Activated CD4-positive, alpha-beta T cell treated with anti-CD3 and anti-CD28 coated beads, Interleukin-2, amount 50 U/mL, for 48 hours (primary cell): ENCODE data around the gene TNPO2.

Source experiments
- DNase-seq, 2 experiments: peaks; one replicate each; pipeline ENCODE4 v3.0.0-alpha.2; 2020

The TNPO2 gene

DNA sequence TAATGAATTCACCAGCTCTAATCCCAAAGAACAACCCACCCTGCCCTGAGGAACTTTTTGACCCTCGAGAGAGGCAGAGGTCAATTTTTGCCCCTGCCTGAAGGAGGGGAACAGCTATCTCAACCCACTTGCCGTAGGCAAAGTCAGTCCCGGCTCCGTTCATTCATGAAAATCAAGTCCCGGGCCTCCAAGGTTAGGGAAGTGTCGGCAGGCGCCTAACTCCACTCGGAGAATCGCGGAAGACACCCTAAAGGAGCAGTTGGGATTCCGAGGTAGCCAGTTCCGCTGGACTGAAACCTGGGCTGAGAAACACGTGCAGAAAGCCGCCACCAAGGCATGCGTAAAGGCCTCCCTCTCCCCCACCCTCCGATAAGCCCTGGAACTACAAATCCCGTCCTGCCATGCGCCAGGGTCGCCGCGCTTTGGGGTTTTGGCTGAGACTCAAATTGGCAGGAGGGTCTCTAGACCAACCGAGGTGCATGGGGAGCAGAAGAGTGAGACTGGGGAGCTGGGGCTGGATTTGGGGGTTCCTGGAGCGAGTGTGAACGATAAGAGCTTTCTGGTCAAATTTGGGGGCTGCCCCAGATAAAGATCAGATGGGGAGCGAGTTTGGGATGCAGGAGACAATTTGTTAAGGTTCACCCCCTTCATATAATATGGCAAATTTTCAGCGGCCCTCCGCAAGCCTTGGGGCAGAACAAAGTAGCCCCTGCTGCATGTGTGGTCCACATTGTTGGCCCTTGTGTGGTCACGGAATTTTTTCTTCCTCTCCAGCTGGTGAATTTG is at the start of gene TNPO2:
Gene TNPO2, minus strand, starts transcription at position 292 of the 786 bp plus-strand sequence. CDS start 2,955 bp downstream, outside the sequence.
- peak; percentile 79 to 84 for DNase-seq

GRCh38 chr19:12772323-12772722 is 48.6 kb upstream of the TNPO2 start:
- DNase-seq = no peak

DNA sequence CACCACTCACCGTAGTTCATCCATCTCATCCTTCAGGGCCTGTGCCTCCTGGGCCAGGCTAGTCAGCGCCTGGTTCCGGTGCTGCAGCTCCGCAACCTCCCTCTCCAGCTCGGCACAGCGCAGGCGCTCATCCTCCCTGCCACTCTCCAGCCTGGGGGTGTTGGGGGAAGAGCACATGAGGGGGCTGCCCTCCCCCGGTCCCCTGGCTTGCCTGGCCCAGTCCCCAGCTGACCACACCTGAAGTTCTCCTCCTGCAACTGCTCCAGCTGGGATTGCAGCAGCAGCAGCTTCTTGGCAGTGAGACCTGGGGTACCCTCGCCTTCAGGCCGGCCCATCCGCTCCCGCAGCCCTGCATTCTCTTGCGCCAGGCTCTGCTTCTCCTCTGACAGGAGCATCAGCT is 47.2 kb upstream of the TNPO2 start:
- no peak for DNase-seq

DNA sequence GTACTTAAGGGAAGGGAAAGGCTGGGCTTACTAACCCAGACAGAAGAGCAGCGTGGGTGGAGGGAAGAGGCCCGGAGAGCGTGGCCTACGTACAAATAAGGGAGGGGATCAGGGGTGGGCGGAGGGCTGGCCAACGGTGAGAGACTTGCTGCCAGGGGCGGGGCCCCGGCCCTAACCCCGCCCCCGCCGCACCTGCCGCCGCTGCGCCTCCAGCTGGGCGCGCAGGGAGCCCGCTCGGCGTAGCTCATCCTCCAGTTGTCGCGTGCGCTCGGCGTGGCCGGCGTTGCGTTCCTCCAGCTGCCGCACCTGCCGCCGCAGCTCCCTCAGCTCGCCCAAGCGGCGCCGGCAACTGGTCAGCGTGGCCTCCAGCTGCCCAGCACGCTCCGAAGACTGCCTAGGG is 46.0 kb upstream of the TNPO2 start:
- peak; percentile 65 to 72 for DNase-seq

DNA sequence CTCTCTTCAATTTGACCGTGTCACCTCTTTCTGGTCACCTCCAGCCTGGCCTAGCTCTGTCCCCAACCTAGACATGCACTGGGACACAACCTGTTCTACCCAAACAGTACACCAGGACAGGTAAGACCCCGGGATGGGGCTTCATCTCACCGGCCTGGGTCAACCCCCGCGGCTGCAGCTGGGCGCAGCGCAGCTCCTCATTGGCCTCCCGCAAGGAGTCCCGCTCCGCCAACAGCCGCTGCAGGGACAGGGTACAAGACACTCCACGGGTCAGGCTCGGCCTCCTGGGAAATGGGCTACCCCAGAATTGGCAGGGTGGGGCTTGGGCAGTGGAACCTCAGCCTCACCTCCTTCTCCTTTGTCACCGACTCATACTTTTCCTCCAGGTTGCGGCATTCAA is 43.9 kb upstream of the TNPO2 start:
- DNase-seq = no peak

DNA sequence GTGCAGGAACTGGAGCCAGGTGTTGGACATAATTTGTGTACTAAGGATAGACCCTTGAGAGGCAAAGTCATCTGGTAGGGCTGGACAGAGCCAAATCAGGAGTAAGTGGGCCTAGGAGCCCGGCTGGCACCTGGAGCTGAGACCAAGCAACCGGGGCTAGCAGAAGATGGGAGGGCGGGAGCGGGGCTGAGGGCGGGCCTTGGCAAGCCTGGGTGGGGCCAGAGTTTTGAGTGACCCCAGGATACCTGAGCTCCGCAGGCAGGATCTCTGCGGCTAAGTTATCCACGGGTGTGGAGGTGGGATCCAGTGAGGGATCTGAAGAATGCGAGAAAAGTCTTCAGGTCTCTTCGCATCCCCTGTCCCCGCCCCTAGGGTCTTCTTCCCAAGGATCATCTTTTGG is 43.4 kb upstream of the TNPO2 start:
- no peak for DNase-seq

- no peak for DNase-seq
These were observed 42.4 kb upstream of the TNPO2 start for GRCh38 chr19:12766051-12766521.

GRCh38 chr19:12764698-12765097 is 41.0 kb upstream of the TNPO2 start:
- no peak for DNase-seq

DNA sequence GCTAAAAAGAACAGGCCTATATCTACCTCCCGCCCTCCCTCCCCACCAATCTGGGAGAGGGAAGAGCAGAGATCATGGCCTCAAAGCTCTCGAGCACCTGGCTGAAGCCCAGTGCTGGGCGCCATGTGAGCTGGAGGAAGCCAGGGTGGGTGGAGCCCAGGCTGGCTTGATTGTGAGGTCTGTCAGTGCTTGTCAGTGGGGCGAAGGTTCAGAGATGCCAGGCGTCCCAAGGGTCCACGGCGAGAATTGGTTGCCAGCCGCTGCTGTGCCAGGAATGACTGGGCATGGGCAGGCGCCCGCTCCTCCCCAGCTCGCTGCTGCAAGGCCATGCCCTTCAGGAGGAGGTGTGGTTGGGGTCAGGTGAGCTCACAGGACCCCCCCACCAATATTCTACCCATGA is 39.4 kb upstream of the TNPO2 start:
- DNase-seq = no peak

- no peak for DNase-seq
These were observed 36.0 kb upstream of the TNPO2 start for GRCh38 chr19:12759686-12760085.

GRCh38 chr19:12757544-12758274 is 34.0 kb upstream of the TNPO2 start:
- DNase-seq = peak; percentile 71 to 78

GRCh38 chr19:12756150-12756883 is 32.6 kb upstream of the TNPO2 start:
- no peak for DNase-seq

- DNase-seq = no peak
These were observed 30.9 kb upstream of the TNPO2 start for GRCh38 chr19:12754465-12755196.

GRCh38 chr19:12752056-12752781 is 28.5 kb upstream of the TNPO2 start:
- DNase-seq = no peak

GRCh38 chr19:12751635-12752034 is 27.9 kb upstream of the TNPO2 start, which contains the start of gene BEST2:
BEST2 (plus strand) TSS chr19:12751791; CDS start chr19:12752593, 802 bp downstream.
- DNase-seq = no peak

DNA sequence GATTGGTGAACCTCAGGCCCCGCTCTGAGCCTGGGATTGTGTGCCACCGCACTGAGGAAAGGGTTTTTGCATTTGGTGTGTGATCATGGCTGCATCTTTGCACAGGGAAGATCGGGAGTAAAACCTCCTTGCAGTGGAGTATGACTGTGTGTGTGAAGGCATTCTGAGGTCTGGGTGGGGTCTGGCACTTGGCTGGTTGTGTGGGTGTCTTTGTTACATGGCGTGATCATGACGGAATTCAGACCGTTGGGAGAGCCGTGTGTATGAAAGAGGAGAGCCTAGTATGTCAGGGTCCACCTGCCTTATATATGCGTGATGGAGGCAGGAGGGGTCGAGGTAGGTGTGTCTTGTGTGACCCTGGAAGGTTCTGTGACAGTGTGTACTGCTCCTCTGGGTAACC is 27.1 kb upstream of the TNPO2 start:
- DNase-seq = no peak

DNA sequence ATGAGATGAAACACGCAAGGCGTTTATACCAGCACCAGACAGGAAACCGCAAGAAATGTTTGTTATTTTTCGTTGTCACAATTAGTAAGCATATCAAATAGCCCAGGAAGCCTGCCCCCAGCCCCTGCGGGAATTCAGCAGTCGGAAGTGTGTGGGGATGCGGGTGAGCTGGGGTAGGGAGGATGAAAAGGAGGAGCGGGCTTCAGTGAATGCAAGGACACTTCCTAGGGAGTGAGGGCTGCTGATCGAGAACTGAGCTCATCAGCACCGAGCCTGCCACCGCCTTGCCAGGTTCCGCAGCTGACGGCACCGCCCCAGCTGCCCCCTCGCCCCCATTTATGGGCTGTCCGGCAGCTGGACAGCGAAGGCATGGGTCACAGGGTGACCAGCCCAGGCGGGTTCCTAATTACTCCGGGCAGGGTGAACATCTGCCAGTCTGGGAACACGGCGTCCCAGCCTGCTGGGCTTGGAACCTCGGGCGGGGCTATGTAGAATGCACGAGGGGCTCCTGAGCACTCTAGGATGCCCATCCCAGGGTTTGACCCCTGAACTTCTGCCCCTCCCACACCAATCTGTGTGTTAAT is 26.3 kb upstream of the TNPO2 start:
- DNase-seq = no peak

DNA sequence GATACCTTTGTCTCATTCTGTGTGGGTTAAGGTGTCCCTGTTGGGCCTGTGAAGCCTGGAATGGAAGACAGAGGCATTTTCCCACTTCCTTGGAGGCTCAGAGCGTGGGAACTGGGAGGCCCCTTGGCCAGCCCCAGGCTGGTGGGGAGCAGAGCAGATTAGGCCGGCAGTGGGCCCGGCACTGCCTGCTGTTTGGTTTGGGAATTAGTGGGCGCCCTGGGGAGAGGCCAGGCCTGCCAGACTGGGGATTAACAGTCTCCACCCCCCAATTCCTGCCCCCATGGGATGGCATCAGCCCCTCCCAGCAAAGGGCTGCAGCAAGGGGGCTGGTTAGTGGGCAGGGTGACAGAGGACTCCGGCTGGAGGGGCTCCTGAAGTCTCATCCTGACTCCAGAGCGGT is 24.8 kb upstream of the TNPO2 start:
- no peak for DNase-seq

DNA sequence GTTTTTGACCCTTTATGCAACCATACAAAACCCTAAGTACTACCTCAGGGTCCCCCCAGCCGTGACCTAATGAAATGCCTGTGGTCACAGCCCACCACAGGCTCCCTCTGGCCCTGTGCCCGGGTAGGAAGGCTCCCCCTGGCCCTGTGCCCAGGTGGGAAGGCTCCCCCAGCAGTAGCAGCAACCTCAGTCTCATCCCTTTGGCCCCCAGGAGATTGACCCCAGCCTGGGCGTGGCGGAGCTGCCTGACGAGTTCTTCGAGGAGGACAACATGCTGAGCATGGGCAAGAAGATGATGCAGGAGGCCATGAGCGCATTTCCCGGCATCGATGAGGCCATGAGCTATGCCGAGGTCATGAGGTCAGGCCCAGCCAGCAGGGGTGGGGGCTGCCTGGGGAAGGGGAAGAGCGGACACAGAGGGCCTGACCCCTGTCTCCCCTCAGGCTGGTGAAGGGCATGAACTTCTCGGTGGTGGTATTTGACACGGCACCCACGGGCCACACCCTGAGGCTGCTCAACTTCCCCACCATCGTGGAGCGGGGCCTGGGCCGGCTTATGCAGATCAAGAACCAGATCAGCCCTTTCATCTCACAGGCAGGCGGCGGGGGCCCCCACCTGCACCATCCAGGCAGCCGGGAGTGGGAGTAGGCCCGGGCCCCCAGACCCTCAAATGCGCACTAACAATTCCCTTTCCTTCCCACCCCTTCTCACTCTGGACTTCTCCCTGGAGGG is 21.6 kb upstream of the TNPO2 start:
- no peak for DNase-seq

DNA sequence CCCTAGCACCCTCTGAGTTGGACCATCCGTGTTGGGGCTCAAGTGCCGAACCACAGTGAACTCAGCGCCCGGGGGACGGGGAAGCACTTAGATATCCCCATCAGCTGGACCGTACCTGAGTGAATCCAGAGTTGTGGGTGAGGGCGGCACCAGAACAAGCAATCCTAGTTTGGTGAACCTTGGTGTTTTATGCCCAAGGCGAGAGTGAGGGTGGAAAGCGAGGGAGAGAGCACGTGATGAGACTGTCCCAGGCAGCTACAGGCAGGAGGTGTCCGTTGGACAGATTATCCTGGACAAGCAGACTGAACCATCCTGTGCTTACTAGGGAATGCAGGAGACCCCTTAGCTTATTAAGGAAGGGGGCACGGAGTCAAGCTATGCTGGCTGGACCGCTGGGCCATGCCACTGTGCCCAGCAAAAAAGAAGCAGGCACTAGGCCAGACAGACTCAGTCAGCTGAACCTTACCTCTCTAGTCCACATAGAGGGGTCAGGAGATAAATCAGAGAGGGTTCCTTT is 14.2 kb upstream of the TNPO2 start:
- DNase-seq = no peak
